OCI-LY3 (cell line): ENCODE data around the gene RNF217.

Experiments
- H2AFZ ChIP-seq: fragments of 200-600, 300-600 bp; shearing (Covaris generic); 2 replicates; pipeline ENCODE4 v1.6.0; 2014; ENCODE audit warnings: antibody characterized with exemption, low read depth, low read length
- H3K27ac ChIP-seq: fragments of 200-600, 300-600 bp; sonication (generic); 2 replicates; pipeline ENCODE4 v1.5.1; 2014; ENCODE audit warnings: mild to moderate bottlenecking, low read length, moderate library complexity, mixed read lengths
- H3K27me3 ChIP-seq: fragments of 200-600, 300-600 bp; sonication (generic); 2 replicates; pipeline ENCODE4 v1.6.1; 2014; ENCODE audit warnings: low read depth, low read length, mixed read lengths
- H3K36me3 ChIP-seq: fragments of 200-600, 300-600 bp; sonication (generic); replicated peaks from 2 replicates; pipeline ENCODE3; 2014; ENCODE audit warnings: low read depth, low read length, mixed read lengths
- H3K4me1 ChIP-seq: fragments of 300-600, 200-600 bp; sonication (generic); 2 replicates; pipeline ENCODE4 v1.6.1; 2014; ENCODE audit warnings: low read length, mixed read lengths
- H3K4me2 ChIP-seq: fragments of 200-600, 300-600 bp; sonication (generic); 2 replicates; pipeline ENCODE4 v1.6.1; 2014; ENCODE audit warnings: low read length, mixed read lengths
- H3K4me3 ChIP-seq: fragments of 300-600, 200-600 bp; sonication (generic); 2 replicates; pipeline ENCODE4 v1.5.1; 2014; ENCODE audit warnings: antibody characterized with exemption, mild to moderate bottlenecking, low read length, moderate library complexity
- H3K79me2 ChIP-seq: fragments of 300-600, 200-600 bp; shearing (Covaris generic); 2 replicates; pipeline ENCODE4 v1.6.1; 2014; ENCODE audit warnings: mild to moderate bottlenecking, low read length, mixed read lengths
- H3K9ac ChIP-seq: fragments of 300-600, 200-600 bp; shearing (Covaris generic); 2 replicates; pipeline ENCODE4 v1.6.0; 2014; ENCODE audit warnings: mild to moderate bottlenecking, low read length, moderate library complexity
- H3K9me3 ChIP-seq: fragments of 200-600, 300-600 bp; shearing (Covaris generic); 2 replicates; pipeline ENCODE4 v1.6.1; 2014; ENCODE audit warnings: low read length, mixed read lengths; ENCODE audit not compliant: insufficient read depth
- H4K20me1 ChIP-seq: fragments of 200-600, 300-600 bp; sonication (generic); 2 replicates; pipeline ENCODE4 v1.6.1; 2016; ENCODE audit warnings: low read length, mixed read lengths; ENCODE audit not compliant: insufficient read depth
- CTCF ChIP-seq: fragments of 200-600, 300-600 bp; sonication (generic); IDR thresholded peaks from 2 replicates; pipeline ENCODE4 v1.5.1; 2014; ENCODE audit warnings: antibody characterized with exemption, low read length, low read depth
- EZH2phosphoT487 ChIP-seq: fragments of 200-600 bp; shearing (Covaris generic); IDR thresholded peaks from 2 replicates; pipeline ENCODE4 v1.6.1; 2018; ENCODE audit warnings: antibody characterized with exemption, mixed run types, low read depth

Gene RNF217

GRCh38 chr6:125138083-125138482 lies 175.8 kb downstream of the RNF217 start:
- no peaks in the 10 kb centered on the region for H4K20me1 ChIP-seq
- H2AFZ ChIP-seq, result no peak overlapping the region
- H3K9me3 ChIP-seq, result no peaks in the 10 kb centered on the region
- H3K9ac ChIP-seq, result no peak overlapping the region
- H3K27ac ChIP-seq, result no peak overlapping the region
- no peak overlapping the region for H3K4me2 ChIP-seq
- TF ChIP-seq EZH2phosphoT487 (no peak), CTCF (no peak)
- H3K27me3 ChIP-seq, result no peaks in the 10 kb centered on the region
- H3K79me2 ChIP-seq, result no peaks in the 10 kb centered on the region
- no peak overlapping the region for H3K4me3 ChIP-seq
- no peaks in the 10 kb centered on the region for H3K36me3 ChIP-seq
- H3K4me1 ChIP-seq, result no peaks in the 10 kb centered on the region

DNA sequence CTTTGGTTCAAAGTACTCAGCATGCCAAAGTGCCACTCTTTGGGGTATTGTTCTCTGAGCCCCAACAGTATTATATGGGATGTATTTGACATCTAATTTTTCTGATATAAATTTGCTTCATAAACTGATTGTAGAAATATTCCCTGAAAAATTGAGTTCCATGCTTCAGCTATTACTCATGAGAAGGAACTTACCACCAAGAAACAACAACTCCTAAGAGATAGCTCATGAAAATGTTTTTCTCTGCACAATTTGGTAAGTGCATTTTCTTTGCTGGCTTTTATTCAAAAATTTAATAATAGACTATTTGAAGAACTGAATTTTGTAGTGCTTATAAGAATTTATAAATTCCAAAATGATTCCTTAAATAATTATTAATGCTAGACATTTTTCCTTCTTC lies 178.6 kb downstream of the RNF217 start:
- Histone ChIP-seq H3K9ac (no peak overlapping the region), H3K4me2 (no peak overlapping the region), H3K79me2 (no peaks in the 10 kb centered on the region), H3K9me3 (no peaks in the 10 kb centered on the region), H2AFZ (no peak overlapping the region), H3K27ac (no peak overlapping the region), H3K36me3 (no peaks in the 10 kb centered on the region), H3K4me1 (no peaks in the 10 kb centered on the region), H3K27me3 (no peaks in the 10 kb centered on the region), H4K20me1 (no peaks in the 10 kb centered on the region), H3K4me3 (no peak overlapping the region)
- TF ChIP-seq EZH2phosphoT487 (no peak), CTCF (no peak)
